Measurements from ENCODE around the gene IFT122.

Gene IFT122

DNA sequence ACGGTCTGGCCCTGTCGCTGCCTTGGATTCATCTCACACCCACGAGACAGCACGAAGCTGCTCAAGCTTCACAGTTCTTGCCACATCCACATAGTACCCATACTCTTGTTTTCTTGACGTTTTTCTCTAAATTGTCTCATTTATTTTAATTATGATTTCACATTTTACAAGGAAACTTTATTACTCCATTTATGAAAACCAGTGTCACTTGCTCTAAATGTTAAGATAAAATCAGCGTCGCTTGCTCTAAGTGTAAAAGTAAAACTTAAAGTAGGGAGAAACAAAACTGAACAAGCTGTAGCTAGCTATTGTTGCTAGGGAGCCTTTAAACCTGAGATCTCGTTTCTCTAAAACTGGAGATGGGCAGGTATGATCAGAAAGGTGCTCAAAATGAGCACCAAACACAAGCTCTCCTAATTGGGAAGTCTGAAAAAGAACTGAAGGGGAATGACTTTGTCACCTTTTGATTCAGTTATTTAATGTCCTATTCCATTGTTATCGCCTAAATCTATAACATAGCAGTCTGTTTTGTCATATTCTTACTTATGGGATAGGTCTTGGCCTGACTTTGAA is 680 bp downstream of the IFT122 start:
- no peak for DNase-seq

GRCh38 chr3:129441215-129441614 is 1.2 kb downstream of the IFT122 start:
- DNase-seq: peak; percentile 1

DNA sequence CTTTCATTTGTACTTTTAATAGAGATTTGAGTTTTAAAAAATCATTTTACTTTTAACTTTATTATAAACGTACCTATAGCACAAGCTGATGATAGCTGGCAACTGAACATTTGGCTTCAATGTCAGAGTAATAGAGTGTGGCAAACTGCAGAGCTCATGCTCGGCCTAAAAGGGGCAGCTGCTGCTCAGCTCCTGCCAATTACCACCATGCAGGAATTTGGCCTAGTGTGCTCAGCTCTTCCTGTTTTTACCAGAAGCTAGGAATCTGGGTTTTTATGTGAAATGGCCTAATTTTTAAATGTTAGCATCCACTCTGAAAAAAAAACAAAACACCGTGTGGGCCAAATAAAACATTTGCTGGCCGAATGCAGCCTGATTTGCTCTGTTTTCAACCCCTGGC is 1.8 kb downstream of the IFT122 start:
- no peak for DNase-seq

GRCh38 chr3:129442486-129442885 is 2.5 kb downstream of the IFT122 start:
- no peak for DNase-seq

DNA sequence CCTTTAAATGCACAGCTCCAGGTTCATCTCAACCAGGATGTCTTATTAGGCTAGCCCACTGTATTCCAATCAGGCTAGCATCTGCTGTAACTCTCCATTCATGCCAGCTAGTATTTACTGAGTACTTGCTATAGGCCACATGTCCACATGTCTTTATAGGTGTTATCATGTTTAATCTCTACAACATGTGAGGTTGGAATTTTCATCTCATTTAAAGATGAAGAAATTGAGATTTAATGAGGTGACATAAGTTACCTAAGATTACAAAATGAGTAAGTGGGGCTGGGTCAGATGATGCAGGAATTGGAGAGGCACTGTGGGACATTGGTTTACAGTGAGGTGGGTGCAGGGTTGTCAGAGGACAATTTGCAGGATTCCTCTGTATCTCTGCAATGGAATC is 2.9 kb downstream of the IFT122 start:
- DNase-seq: no peak

DNA sequence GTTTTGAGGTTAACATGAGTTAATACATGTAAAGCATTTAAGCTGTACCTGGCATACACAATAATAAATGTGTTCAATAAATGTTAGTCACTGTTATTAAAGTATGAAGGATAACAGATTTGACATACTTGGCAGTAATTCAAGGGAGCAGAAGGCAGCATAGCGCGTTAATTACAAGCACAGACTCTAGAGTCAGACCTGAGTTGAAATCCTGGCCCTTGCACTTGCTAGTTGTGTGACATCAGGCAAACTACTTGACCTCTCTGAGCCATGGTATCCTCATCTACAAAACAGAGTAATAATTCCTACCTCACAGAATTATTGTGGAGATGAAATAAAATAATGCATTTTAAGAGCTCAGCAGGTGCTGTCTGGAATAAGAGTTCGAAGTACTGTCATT is 5.4 kb downstream of the IFT122 start:
- DNase-seq: no peak

DNA sequence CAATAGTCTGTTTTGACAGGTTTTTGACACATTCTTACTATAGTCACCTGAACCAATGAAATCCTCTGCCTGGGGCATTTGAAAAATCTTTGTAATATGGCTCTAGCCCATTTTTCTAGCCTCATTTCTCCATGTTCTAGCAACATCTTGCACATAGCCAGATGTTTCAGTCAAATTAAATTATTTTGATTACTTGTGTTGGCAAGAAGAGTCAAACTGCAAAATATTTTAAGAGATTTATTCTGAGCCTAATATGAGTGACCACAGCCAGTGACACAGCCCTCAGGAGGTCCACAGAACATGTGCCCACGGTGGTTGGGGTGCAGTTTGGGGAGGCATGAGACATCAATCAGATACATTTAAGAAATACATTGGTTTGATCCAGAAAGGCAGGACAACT is 6.9 kb downstream of the IFT122 start:
- no peak for DNase-seq

DNA sequence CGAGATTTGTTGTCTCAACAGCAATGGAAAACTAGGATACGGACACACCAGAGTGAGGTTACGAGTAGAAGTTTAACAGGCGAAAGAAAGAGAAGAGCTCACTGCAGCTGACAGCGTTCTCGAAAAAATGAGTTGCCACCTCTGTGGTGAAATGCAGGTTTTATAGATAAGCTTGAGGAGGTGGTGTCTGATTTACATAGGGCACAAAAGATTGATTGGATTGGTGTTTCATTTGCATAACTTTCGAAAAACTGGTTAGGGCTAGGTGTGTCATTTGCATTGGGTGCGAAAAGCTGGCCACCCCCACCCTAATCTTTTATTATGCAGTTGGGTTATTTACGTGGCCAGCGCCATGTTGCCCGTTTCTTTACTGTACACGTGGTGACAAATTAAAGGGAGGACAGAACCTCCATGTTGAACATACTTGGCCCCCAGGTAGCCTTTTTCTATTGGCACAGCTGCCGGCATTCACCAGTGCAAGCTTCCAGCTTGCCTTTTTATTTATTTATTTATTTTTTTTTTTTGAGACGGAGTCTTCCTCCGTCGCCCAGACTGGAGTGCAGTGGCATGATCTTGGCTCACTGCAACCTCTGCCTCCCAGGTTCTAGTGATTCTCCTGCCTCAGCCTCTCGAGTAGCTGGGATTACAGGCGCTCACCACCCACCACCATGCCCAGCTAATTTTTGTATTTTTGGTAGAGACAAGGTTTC is 8.3 kb downstream of the IFT122 start:
- no peak for DNase-seq

GRCh38 chr3:129449279-129450115 is 9.5 kb downstream of the IFT122 start:
- DNase-seq: no peak

GRCh38 chr3:129453732-129454131 is 13.7 kb downstream of the IFT122 start:
- DNase-seq: no peak

DNA sequence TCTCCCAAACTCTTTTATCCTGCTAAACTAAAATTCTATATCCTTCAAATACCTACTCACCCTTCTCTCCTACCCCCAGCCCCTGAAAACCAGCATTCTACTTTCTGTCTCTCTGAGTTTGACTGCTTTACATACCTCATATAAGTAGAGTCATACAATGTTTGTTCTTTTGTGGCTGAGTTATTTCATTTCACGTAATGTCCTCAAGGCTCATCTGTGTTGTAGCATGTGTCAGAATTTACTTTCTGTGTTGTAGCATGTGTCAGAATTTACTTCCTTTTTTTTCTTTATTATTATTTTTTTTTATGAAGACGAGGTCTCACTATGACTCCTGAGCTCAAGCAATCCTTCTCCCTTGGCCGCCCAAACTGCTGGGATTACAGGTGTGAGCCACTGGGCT is 20.1 kb downstream of the IFT122 start:
- no peak for DNase-seq

DNA sequence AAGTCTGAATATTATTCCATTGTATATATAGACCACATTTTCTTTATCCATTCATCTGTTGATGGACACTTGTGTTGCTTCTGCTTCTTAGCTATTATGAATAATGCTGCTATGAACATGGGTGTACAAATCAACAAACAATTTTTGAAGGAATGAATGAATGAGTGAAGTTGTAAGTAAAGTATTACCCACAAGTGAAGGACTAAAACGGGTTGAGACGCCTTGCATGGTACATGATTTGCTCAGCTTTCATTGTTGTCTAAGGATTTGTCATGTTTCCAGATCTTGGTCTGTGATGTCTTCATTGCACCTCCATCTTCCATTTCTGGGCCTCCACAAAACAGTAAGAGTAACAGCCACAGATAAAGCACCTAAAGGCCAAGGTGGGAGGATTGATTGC is 20.5 kb downstream of the IFT122 start:
- DNase-seq: no peak

DNA sequence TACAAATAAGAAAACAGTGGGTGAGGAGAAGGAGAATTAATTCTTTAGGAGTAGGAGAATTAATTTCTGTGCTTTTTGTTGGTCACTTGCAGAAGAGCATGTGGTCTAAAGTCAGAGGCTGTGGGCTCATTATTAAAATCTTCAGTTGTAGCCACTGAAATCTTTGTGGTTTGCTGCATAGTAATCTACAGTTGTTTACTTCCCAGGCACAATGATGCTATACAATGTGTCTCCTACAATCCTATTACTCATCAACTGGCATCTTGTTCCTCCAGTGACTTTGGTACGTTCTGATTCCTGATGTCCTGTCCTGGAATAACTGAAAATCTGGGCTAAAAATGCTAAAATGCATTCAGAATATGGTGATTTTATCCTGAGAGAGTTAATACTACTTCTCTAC is 21.0 kb downstream of the IFT122 start:
- DNase-seq: no peak

- no peak for DNase-seq
Observed at GRCh38 chr3:129461461-129462146, 21.6 kb downstream of the IFT122 start.

DNA sequence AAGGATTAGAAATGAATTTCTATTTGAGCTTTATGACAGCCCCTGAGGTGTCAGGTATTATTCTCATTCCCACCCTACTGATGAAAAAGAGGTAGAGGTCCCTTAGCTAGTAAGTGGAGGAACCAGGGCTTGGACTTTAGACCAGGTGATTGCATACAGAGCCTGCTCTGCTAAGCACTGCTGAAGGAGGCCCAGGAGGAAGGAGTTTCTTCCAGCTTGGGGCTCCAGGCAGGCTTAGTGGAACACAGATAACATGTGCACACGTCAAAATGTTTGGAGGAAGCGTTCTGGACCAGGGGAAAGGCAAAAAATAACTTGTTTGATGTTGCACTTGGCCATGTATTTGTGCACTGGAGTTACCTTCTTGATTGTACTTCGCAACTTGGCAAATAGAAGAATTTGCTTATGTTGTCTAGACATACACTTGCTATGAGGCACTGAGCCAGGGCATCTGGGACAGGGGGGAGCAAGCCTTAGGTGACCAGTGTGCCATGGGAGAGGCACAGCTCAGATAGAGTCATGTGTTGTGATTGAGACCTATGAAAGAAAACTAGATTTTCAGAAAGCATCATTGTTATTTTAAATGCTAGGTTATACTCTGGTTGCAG is 22.4 kb downstream of the IFT122 start:
- DNase-seq: no peak

GRCh38 chr3:129463094-129463493 is 23.1 kb downstream of the IFT122 start:
- no peak for DNase-seq

DNA sequence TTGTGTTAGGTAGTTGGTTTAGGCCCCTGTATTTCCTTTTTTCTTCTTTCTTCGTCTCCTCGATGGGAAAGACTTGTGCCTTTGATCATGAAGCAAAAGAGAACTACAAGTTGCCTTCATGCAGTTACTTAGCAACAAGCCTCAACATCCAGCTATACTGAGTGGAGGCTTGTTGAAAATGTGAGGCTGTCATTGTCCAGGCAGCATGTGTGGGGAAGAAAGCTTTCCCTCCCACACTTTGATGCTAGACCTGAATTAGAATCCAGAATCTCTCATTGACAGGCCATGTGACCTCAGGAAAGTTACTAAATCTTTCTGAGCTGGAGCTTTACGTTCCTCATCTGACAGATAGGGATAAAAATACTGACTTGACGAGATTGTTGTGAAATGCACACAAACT is 23.7 kb downstream of the IFT122 start:
- DNase-seq: no peak

DNA sequence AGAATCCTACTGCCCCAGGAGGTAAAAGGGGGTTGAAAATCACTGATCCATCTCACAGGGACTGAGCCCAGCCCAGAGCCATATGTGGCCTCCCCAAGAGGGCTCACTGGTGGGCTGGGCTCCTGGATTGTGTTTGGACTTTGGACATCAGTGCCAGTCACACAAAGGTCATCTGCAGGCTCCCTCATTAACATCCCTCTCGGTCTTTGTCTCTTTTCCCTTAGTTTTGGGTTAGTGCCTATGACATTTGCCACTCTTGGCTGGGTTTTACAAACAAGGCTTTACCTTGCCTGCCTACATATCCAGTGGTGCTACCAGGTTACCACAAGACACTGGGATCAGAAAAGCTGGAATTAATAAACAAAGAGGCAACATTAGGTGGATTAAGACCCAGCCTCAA is 27.9 kb downstream of the IFT122 start:
- DNase-seq: no peak

DNA sequence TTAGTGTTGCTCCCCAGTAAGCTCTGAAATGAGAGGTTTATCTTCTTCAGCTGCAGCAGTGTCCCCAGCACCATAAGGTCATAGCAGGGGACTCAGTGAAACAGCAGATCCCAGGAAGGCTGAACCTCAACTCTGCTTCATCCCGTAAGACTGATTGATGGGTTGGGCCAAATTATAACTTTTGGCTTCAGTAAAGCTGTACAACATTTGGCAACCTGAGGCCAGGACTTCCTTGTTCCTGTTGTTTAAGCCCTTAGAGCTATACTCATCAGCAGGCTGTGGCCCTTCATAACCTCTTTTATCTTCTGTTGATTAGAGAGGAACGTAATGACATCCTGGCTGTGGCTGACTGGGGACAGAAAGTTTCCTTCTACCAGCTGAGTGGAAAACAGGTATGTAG is 29.0 kb downstream of the IFT122 start:
- no peak for DNase-seq

DNA sequence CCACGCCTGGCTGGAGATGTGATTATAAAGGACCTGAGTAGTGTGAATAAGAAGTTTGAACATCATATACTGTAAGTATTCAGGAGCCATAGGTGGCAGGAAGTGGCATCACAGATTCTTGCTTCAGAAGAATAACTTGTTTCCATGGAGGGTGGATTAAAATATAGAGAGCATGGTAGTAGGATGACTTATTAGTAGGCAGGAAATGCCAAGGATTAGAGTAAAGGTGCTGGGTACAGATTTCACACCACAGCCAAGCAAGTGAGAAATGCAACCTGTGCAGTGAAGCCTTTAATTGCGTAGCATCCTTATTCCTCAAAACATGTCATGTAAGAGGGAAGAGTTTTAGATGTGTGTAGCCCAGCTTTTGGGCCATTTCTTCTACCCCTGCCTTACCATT is 30.8 kb downstream of the IFT122 start:
- DNase-seq: no peak

GRCh38 chr3:129473067-129473768 is 33.2 kb downstream of the IFT122 start:
- DNase-seq: no peak

DNA sequence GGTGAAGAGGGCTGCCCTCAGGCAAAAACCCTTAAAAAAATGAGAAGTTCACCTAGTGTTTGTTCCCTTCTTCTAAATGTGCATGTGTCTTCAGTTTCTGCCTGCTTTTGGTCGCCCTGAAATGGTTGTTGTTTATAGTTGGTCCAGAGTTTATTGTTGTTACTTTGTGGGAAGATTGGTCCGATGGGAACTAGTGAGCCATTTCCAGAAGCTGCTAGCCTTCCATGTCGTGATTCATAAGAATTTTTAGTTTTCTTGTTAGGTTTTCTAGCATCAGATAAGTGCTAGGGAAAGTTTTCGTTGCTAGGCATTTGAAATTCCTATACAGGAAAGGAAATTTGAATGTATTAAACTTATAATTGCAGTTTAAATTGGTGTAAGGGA is 33.7 kb downstream of the IFT122 start:
- DNase-seq: no peak
